Naive thymus-derived CD4-positive, alpha-beta T cell (primary cell): ENCODE data around the gene MTHFD2L. TPM values are rescaled to one million over a fixed set of nuclear protein-coding genes. Genes with fewer than 3 reads are reported as not detected.
A peak's percentile ranks its signal among the peaks of the same experiment; 100 is the strongest.

Experiments used
- ATAC-seq: fragments of 150-1000 bp; cut with Tn5 transposase; 2 replicates; pipeline ENCODE4 v1.10.0; 2021; ENCODE audit warnings: mild to moderate bottlenecking, moderate library complexity
- CTCF ChIA-PET: fragments of 350-600 bp; sonication (Branson Sonifier 250); formaldehyde crosslinking; loops from one replicate; lab custom pipeline; 2021; ENCODE audit warnings: antibody characterized with exemption; lab: Charles Lee
- POLR2A ChIA-PET: fragments of 350-600 bp; sonication (Branson Sonifier 250); formaldehyde crosslinking; loops from one replicate; lab custom pipeline; 2021; ENCODE audit warnings: antibody characterized with exemption, inconsistent platforms; lab: Charles Lee
- DNase-seq, 9 donors: peaks; one replicate each; pipeline versions ENCODE4 v3.0.0 to v3.0.0-alpha.2; 2020 to 2022; ENCODE audit warnings: mixed read lengths in 1 of 9
- H3K27ac ChIP-seq: one replicate; pipeline ENCODE4 v1.7.0; 2013; ENCODE audit warnings: mild to moderate bottlenecking, low read depth, low read length, moderate library complexity
- H3K27me3 ChIP-seq, 2 donors: one replicate each; pipeline ENCODE4 v1.7.0; 2013; ENCODE audit warnings: low read length in 2 of 2, mild to moderate bottlenecking in 2 of 2, moderate library complexity in 2 of 2; ENCODE audit not compliant: control insufficient read depth in 2 of 2, insufficient read depth in 2 of 2
- H3K36me3 ChIP-seq, 3 experiments: 1 replicate in 2 of 3; 2 replicates in 1 of 3; pipeline ENCODE4 v1.7.0; 2013; ENCODE audit warnings: low read length in 3 of 3, mild to moderate bottlenecking in 3 of 3, moderate library complexity in 1 of 3; ENCODE audit not compliant: insufficient read depth in 3 of 3, control insufficient read depth in 2 of 3
- H3K4me1 ChIP-seq, 2 donors: one replicate each; pipeline ENCODE4 v1.7.0; 2013; ENCODE audit warnings: low read length in 2 of 2, mild to moderate bottlenecking in 2 of 2, moderate library complexity in 1 of 2; ENCODE audit not compliant: control insufficient read depth in 2 of 2, insufficient read depth in 2 of 2
- H3K4me3 ChIP-seq: 2 replicates; pipeline ENCODE4 v1.7.0; 2013; ENCODE audit warnings: mild to moderate bottlenecking, low read length
- H3K9me3 ChIP-seq, 3 experiments: 1 replicate in 2 of 3; 2 replicates in 1 of 3; pipeline ENCODE4 v1.7.0; 2013; ENCODE audit warnings: low read length in 3 of 3; ENCODE audit not compliant: control insufficient read depth in 2 of 3
- H3K27ac Mint-ChIP-seq, 9 donors: one replicate each; pipeline ENCODE4 v1.8.0; 2020 to 2022; ENCODE audit warnings: mixed read lengths in 9 of 9, mild to moderate bottlenecking in 8 of 9, moderate library complexity in 5 of 9, inconsistent platforms in 2 of 9
- H3K27me3 Mint-ChIP-seq, 5 donors: one replicate each; pipeline ENCODE4 v1.8.0; 2021 to 2022; ENCODE audit warnings: mixed read lengths in 5 of 5, mild to moderate bottlenecking in 1 of 5
- H3K36me3 Mint-ChIP-seq, 5 donors: one replicate each; pipeline ENCODE4 v1.8.0; 2020 to 2022; ENCODE audit warnings: mixed read lengths in 5 of 5, mild to moderate bottlenecking in 3 of 5, inconsistent platforms in 1 of 5
- H3K4me1 Mint-ChIP-seq, 7 donors: one replicate each; pipeline ENCODE4 v1.8.0; 2020 to 2022; ENCODE audit warnings: mixed read lengths in 7 of 7, mild to moderate bottlenecking in 3 of 7, inconsistent platforms in 1 of 7
- H3K4me3 Mint-ChIP-seq, 10 donors: one replicate each; pipeline ENCODE4 v1.8.0; 2020 to 2022; ENCODE audit warnings: mild to moderate bottlenecking in 10 of 10, mixed read lengths in 10 of 10, moderate library complexity in 6 of 10, inconsistent platforms in 2 of 10
- H3K9me3 Mint-ChIP-seq, 11 donors: one replicate each; pipeline ENCODE4 v1.8.0; 2020 to 2022; ENCODE audit warnings: mixed read lengths in 11 of 11, mild to moderate bottlenecking in 4 of 11, inconsistent platforms in 1 of 11, moderate library complexity in 1 of 11
- intact Hi-C, 2 donors: fragments of 100-400 bp; cut with micrococcal nuclease; formaldehyde crosslinking; loops; one replicate each; pipeline ENCODE4 v1.15.1; 2023
- polyA plus RNA-seq, 2 donors: library from polyadenylated mRNA; unstranded; fragments of 300-500 nt; fragmentation: Illumina TruSeq; gene quantifications; one replicate each; pipeline ENCODE4 v1.2.3, GENCODE V29; 2021
- total RNA-seq, 6 experiments: library from RNA in 5 of 6; stranded (reverse) in 5 of 6; gene quantifications; 1 replicate in 5 of 6; 2 replicates in 1 of 6; pipeline ENCODE4 v1.2.3 and lab custom pipeline; 2021 to 2026

MTHFD2L gene
- total and polyA plus RNA-seq, 7 experiments from 2014 or later, result 2.3 to 13.7 (median 10.2) TPM

DNA sequence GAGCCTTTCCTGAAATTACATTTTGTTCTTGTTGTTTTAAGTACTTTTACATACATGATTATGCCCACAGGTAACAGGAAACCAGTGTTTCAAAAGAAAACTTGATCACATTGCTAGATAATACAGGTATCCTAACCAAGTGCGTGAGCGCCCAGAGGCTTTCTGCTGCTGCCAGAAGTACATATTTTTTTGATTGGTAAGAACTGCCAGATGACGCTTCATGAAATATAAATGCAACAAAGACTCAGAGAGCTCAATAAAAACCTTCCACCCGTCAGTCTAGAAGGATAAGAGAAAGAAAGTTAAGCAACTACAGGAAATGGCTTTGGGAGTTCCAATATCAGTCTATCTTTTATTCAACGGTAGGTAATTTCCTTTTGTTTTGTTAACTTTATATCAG, 150.3 kb downstream of the MTHFD2L start, which contains the start of gene EPGN:
TSS of gene EPGN (plus strand) at position 256 of the 400 bp plus-strand sequence. CDS start at position 320, 64 bp downstream.
- ChIA-PET POLR2A (interaction anchor here (0.8 kb wide), 1 partner anchor 52 kb away, joined by 3 read pairs; no protein-coding TSS in a partner anchor), CTCF (interaction anchor here (2.2 kb wide), 1 partner anchor 79 kb away, joined by 13 read pairs; no protein-coding TSS in a partner anchor)
- ATAC-seq (peak; percentile 80), DNase-seq (peak in 7 of 9 donors; percentile 35 to 81 (median 61))
- Histone ChIP-seq H3K36me3 (no peaks in the 10 kb centered on the region), H3K4me3 (no peak within 1 kb of the TSS), H3K27me3 (no peaks in the 10 kb centered on the region), H3K4me1 (peaks cover 0 to 11% of the 10 kb centered on the region in 2 donors), H3K9me3 (no peaks in the 10 kb centered on the region), H3K27ac (no peak within 1 kb of the TSS)
- peak within 1 kb of the TSS in 9 of 10 donors; percentile 13 to 92 (median 70) for H3K4me3 Mint-ChIP-seq
- H3K36me3 Mint-ChIP-seq, result no peaks in the 10 kb centered on the region
- no peaks in the 10 kb centered on the region for H3K27me3 Mint-ChIP-seq
- H3K9me3 Mint-ChIP-seq, result no peaks in the 10 kb centered on the region
- peak within 1 kb of the TSS in 8 of 9 donors; percentile 19 to 93 (median 64) for H3K27ac Mint-ChIP-seq
- H3K4me1 Mint-ChIP-seq, result peaks cover 7 to 20% (median 17%) of the 10 kb centered on the region in 7 donors
- intact Hi-C loops, result loop anchor here in 1 of 2 donors (5.0 kb wide), 1 partner anchor 319 kb away; no protein-coding TSS in a partner anchor

DNA sequence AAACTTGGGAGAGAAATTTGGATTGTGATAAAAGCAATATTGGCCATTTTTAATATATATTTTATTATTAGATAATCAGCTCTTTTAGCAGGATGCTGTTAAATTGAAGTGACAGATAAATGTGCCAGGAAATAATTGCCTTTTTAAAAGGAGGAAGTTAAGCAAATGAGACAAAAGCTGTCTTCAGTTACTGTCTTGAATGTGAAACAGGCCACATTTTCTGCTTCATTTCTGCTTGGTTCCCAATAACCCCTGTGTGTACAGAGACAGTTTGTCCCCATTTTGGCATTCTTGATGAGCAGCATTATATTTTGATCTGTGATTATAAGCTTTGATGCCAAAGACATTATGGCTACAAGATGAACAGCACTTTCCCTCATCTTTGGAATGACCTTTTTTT, 151.3 kb downstream of the MTHFD2L start:
- ChIA-PET CTCF (interaction anchor here (1.0 to 2.2 kb wide), 3 partner anchors 77 to 80 kb away, joined by 3 to 13 read pairs (median 5); no protein-coding TSS in a partner anchor), POLR2A (no interaction called here)
- Histone ChIP-seq H3K27ac (no peak overlapping the region), H3K27me3 (no peaks in the 10 kb centered on the region), H3K9me3 (no peaks in the 10 kb centered on the region), H3K36me3 (no peaks in the 10 kb centered on the region), H3K4me1 (peaks cover 0 to 11% of the 10 kb centered on the region in 2 donors), H3K4me3 (no peak overlapping the region)
- Mint-ChIP-seq H3K4me3 (peak overlapping the region in 3 of 10 donors; percentile 22 to 83 (median 70)), H3K36me3 (no peaks in the 10 kb centered on the region), H3K27me3 (no peaks in the 10 kb centered on the region), H3K27ac (peak overlapping the region in 3 of 9 donors; percentile 31 to 82 (median 38)), H3K9me3 (no peaks in the 10 kb centered on the region), H3K4me1 (peaks cover 7 to 20% (median 17%) of the 10 kb centered on the region in 7 donors)
- no peak for ATAC-seq
- intact Hi-C loops, result loop anchor here in 1 of 2 donors (5.0 kb wide), 1 partner anchor 318 kb away; no protein-coding TSS in a partner anchor
- no peak for DNase-seq

DNA sequence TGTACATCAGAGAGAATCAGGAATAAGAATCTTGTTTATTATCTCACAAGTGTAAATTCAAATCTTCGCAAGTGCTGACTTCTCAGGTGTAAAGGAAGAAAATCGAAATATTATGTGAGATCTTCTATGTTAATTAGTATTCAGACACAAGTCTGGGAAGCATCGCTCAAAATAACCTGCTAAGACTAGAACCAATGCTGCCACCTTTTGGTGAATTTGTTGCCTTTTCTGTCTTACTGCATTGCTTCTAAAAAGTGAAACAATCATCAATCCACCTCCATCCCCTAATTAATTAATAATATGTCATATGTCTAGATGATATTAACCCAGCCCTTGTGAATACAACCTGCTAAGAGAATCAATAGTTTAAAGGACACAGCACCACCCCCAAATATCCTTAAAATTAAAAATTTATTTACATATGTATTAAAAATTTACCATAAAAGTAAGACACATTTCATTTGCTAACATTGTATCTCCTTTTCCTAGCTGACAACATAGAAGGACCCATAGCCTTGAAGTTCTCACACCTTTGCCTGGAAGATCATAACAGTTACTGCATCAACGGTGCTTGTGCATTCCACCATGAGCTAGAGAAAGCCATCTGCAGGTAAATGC, 153.9 kb downstream of the MTHFD2L start:
- Histone ChIP-seq H3K36me3 (no peaks in the 10 kb centered on the region), H3K27ac (no peak overlapping the region), H3K4me3 (no peak overlapping the region), H3K9me3 (no peaks in the 10 kb centered on the region), H3K4me1 (peaks cover 0 to 11% of the 10 kb centered on the region in 2 donors), H3K27me3 (no peaks in the 10 kb centered on the region)
- intact Hi-C loops, result loop anchor here (1.0 kb wide), 2 partner anchors 84 to 123 kb away; no protein-coding TSS in a partner anchor
- DNase-seq, result peak in 7 of 9 donors; percentile 27 to 57 (median 48)
- peak; percentile 63 for ATAC-seq
- POLR2A ChIA-PET, result no interaction called here
- Mint-ChIP-seq H3K36me3 (peaks cover 0 to 3% (median 0%) of the 10 kb centered on the region in 5 donors), H3K27me3 (no peaks in the 10 kb centered on the region), H3K4me1 (peaks cover 7 to 20% (median 17%) of the 10 kb centered on the region in 7 donors), H3K9me3 (no peaks in the 10 kb centered on the region), H3K4me3 (no peak overlapping the region), H3K27ac (no peak overlapping the region)
- CTCF ChIA-PET, result interaction anchor here (0.8 to 1.1 kb wide), 2 partner anchors 82 to 87 kb away, joined by 3 to 5 read pairs; no protein-coding TSS in a partner anchor

DNA sequence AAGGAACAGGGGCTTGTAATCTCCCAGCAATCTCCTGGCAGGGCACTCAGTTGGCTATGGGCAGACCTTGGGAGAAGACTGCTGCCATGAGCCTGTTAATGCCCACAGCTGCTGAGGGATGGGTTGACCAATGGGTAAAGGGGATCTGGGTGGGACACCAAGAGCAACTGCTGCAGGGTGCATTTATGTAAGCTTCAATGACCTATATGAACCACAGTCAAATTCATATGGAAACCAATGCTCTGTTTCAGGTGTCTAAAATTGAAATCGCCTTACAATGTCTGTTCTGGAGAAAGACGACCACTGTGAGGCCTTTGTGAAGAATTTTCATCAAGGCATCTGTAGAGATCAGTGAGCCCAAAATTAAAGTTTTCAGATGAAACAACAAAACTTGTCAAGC, 156.4 kb downstream of the MTHFD2L start:
- Histone ChIP-seq H3K9me3 (no peaks in the 10 kb centered on the region), H3K4me1 (no peaks in the 10 kb centered on the region), H3K36me3 (no peaks in the 10 kb centered on the region), H3K27me3 (no peaks in the 10 kb centered on the region), H3K4me3 (no peak overlapping the region), H3K27ac (no peak overlapping the region)
- POLR2A ChIA-PET, result no interaction called here
- CTCF ChIA-PET, result no interaction called here
- ATAC-seq (no peak), DNase-seq (no peak)
- no peak overlapping the region for H3K4me3 Mint-ChIP-seq
- peaks cover 0 to 3% (median 0%) of the 10 kb centered on the region in 5 donors for H3K36me3 Mint-ChIP-seq
- H3K4me1 Mint-ChIP-seq, result peaks cover 0 to 4% (median 4%) of the 10 kb centered on the region in 7 donors
- H3K27me3 Mint-ChIP-seq, result no peaks in the 10 kb centered on the region
- intact Hi-C loops, result no loop called here
- H3K9me3 Mint-ChIP-seq, result no peaks in the 10 kb centered on the region
- no peak overlapping the region for H3K27ac Mint-ChIP-seq

DNA sequence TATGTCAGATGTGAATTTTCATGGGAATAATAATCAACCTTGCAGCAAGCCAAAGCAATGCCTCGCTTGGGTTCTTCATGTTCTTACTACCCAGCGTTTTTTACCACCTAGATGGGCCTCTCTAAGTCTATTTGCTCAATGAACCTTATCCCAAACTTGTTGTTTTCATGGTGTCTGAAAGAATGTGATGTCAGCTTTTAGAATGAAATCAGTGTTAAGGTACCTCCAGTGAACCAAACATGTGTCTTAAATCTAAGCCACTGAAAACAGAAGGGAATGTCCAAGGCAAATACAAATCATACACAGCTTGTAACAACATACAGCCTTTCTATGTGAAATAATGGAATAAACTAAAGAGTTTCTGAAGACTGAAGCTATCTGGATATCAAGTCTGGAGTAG, 157.0 kb downstream of the MTHFD2L start:
- Mint-ChIP-seq H3K9me3 (no peaks in the 10 kb centered on the region), H3K36me3 (peaks cover 0 to 3% (median 0%) of the 10 kb centered on the region in 5 donors), H3K4me1 (peaks cover 0 to 4% (median 0%) of the 10 kb centered on the region in 7 donors), H3K27ac (no peak overlapping the region), H3K4me3 (no peak overlapping the region), H3K27me3 (no peaks in the 10 kb centered on the region)
- no peak for ATAC-seq
- DNase-seq, result no peak
- Histone ChIP-seq H3K4me3 (no peak overlapping the region), H3K36me3 (no peaks in the 10 kb centered on the region), H3K4me1 (no peaks in the 10 kb centered on the region), H3K27ac (no peak overlapping the region), H3K27me3 (no peaks in the 10 kb centered on the region), H3K9me3 (no peaks in the 10 kb centered on the region)
- ChIA-PET CTCF (no interaction called here), POLR2A (no interaction called here)
- intact Hi-C loops, result no loop called here

DNA sequence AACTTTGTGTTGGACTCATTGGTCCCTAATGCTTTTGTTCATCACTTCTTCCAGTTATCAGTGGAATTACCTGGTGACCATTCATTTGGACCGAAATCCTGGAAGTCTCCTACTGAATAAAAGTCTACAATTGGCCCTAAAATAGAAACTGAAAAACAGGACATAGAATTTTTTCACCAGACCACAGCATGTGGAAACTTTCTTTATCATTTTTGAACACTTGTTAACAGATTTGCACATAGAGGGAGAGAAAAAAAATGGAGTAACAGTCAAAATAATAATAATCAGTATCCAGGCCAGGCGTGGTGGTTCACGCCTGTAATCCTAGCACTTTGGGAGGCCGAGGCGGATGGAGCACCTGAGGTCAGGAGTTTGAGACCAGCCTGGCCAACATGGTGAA, 157.5 kb downstream of the MTHFD2L start:
- Histone ChIP-seq H3K4me1 (no peaks in the 10 kb centered on the region), H3K27ac (no peak overlapping the region), H3K27me3 (no peaks in the 10 kb centered on the region), H3K9me3 (no peaks in the 10 kb centered on the region), H3K4me3 (no peak overlapping the region), H3K36me3 (no peaks in the 10 kb centered on the region)
- Mint-ChIP-seq H3K27me3 (peaks cover 0 to under 1% (median 0%) of the 10 kb centered on the region in 5 donors), H3K9me3 (no peaks in the 10 kb centered on the region), H3K4me3 (no peak overlapping the region), H3K36me3 (peaks cover 0 to 3% (median 0%) of the 10 kb centered on the region in 5 donors), H3K4me1 (peaks cover 0 to 4% (median 0%) of the 10 kb centered on the region in 7 donors), H3K27ac (no peak overlapping the region)
- DNase-seq, result no peak
- ChIA-PET POLR2A (no interaction called here), CTCF (no interaction called here)
- intact Hi-C loops, result no loop called here
- ATAC-seq, result no peak
